Panc1 (cell line): ENCODE data around the gene LRRC57. TPM values are rescaled to one million over a fixed set of nuclear protein-coding genes. Genes with fewer than 3 reads are reported as not detected.

Experiments
- ATAC-seq: fragments of 200-7000 bp; cut with Tn5 transposase; 2 replicates; pipeline ENCODE4 v1.9.1; 2020; ENCODE audit warnings: mild to moderate bottlenecking, moderate library complexity
- BruUV-seq: library from RNA; stranded (reverse); fragments of 400-500 nt; replicated peaks from 2 replicates; lab custom pipeline; 2021; lab: Mats Ljungman, UMichigan
- CTCF ChIA-PET: fragments of 300-600 bp; sonication (Branson Sonifier 250); formaldehyde crosslinking; loops from one replicate; lab custom pipeline; 2022; ENCODE audit warnings: antibody characterized with exemption; lab: Charles Lee
- POLR2A ChIA-PET: fragments of 300-600 bp; sonication (Branson Sonifier 250); formaldehyde crosslinking; loops from one replicate; lab custom pipeline; 2022; ENCODE audit warnings: antibody characterized with exemption; lab: Charles Lee
- DNase-seq: peaks from one replicate; pipeline ENCODE4 v3.0.0-alpha.2; 2010; ENCODE audit warnings: low read depth, low spot score
- H3K27ac ChIP-seq: 2 replicates; pipeline ENCODE4 v1.5.1; 2011; ENCODE audit warnings: mild to moderate bottlenecking, low read length, inconsistent platforms
- H3K27me3 ChIP-seq: fragments of 200-500 bp; sonication (Bioruptor generic); 2 replicates; pipeline ENCODE4 v1.6.0; 2014; ENCODE audit warnings: low read length, inconsistent platforms; ENCODE audit not compliant: control insufficient read depth, insufficient read depth
- H3K36me3 ChIP-seq: fragments of 200-500 bp; sonication (Bioruptor generic); 2 replicates; pipeline ENCODE4 v1.5.1; 2014; ENCODE audit warnings: inconsistent platforms, mild to moderate bottlenecking, low read length, moderate library complexity; ENCODE audit not compliant: control insufficient read depth, insufficient read depth
- H3K4me1 ChIP-seq: 2 replicates; pipeline ENCODE4 v1.5.1; 2011; ENCODE audit warnings: inconsistent platforms, mild to moderate bottlenecking, low read length, moderate library complexity; ENCODE audit not compliant: control insufficient read depth, insufficient read depth
- H3K4me3 ChIP-seq, 2 experiments: 2 replicates each; pipeline ENCODE4 v1.5.1; 2011 to 2012; ENCODE audit warnings: low read depth in 2 of 2, low read length in 2 of 2, mild to moderate bottlenecking in 2 of 2, inconsistent platforms in 1 of 2, moderate library complexity in 1 of 2
- H3K9me3 ChIP-seq: fragments of 200-500 bp; sonication (Bioruptor generic); 2 replicates; pipeline ENCODE4 v1.5.1; 2014; ENCODE audit warnings: low read depth, mild to moderate bottlenecking, inconsistent platforms, low read length, moderate library complexity; ENCODE audit not compliant: control insufficient read depth, insufficient read depth
- POLR2AphosphoS5 ChIP-seq: IDR thresholded peaks from 2 replicates; pipeline ENCODE4 v1.6.1; 2012; ENCODE audit warnings: mild to moderate bottlenecking, low read depth, low read length, moderate library complexity
- SIN3A ChIP-seq: IDR thresholded peaks from 2 replicates; pipeline ENCODE4 v1.6.1; 2012; ENCODE audit warnings: low read depth, mild to moderate bottlenecking, low read length, moderate library complexity, borderline replicate concordance; ENCODE audit not compliant: insufficient read depth
- TCF7L2 ChIP-seq: IDR thresholded peaks from 2 replicates; pipeline ENCODE4 v1.6.1; 2011; ENCODE audit warnings: mild to moderate bottlenecking, low read depth, low read length, inconsistent platforms
- in situ Hi-C: cut with HindIII; loops from 2 replicates; pipeline ENCODE4 v1.10.0; 2016; ENCODE audit warnings: low sequenced_read_pairs, low pct_unique_long_range_greater_than_20kb
- intact Hi-C: fragments of 100-400 bp; cut with micrococcal nuclease; formaldehyde crosslinking; loops from one replicate; pipeline ENCODE4 v1.10.0; 2022; ENCODE audit not compliant: unreplicated experiment
- total RNA-seq: library from RNA; stranded (reverse); gene quantifications from one replicate; pipeline ENCODE4 v1.2.1, GENCODE V29; 2021; ENCODE audit not compliant: unreplicated experiment
- TF ChIP-seq, protein P1 (sequence below), 2 experiments: IDR thresholded peaks; 2 replicates each; pipeline ENCODE4 v1.6.1; 2011 to 2012; ENCODE audit warnings: low read depth in 2 of 2, control low read depth in 1 of 2, low read length in 1 of 2, mild to moderate bottlenecking in 1 of 2, moderate library complexity in 1 of 2; ENCODE audit not compliant: insufficient read depth in 1 of 2
- TF ChIP-seq, protein P2 (sequence below): fragments of 450-650 bp; IDR thresholded peaks from 2 replicates; pipeline ENCODE4 v1.5.1; 2017; ENCODE audit warnings: mild to moderate bottlenecking

Gene LRRC57
- total RNA-seq, 1 experiment from 2014 or later: 39.2 TPM

DNA sequence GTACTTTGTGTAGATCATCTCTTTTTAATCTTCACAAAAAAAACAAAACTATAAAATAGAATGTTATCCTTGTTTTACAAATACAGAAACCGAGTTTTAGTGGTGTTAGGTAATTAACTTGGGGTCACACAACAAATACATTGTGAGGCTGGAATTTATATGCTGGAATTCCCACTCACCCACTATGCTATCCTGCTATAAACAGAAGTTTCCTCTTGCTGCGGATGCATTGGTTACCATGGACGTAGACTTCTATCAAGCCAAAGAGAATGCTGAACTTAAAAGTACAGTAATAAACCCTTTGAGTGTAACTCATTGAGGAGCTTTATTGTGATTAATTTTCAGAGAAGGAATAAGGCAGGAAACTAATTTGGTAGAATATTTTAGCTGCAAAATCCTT is 44.0 kb downstream of the LRRC57 start:
- Histone ChIP-seq H3K27me3 (no peaks in the 10 kb centered on the region), H3K4me1 (peaks cover 5% of the 10 kb centered on the region; the same call in 1 of the 2 replicates), H3K27ac (no peak overlapping the region), H3K4me3 (no peak overlapping the region), H3K9me3 (no peaks in the 10 kb centered on the region), H3K36me3 (no peaks in the 10 kb centered on the region)
- BruUV-seq: no TSS peak
- intact Hi-C loops: no loop called here
- TF ChIP-seq POLR2AphosphoS5 (no peak), SIN3A (no peak)
- TF ChIP-seq, protein P1, sequence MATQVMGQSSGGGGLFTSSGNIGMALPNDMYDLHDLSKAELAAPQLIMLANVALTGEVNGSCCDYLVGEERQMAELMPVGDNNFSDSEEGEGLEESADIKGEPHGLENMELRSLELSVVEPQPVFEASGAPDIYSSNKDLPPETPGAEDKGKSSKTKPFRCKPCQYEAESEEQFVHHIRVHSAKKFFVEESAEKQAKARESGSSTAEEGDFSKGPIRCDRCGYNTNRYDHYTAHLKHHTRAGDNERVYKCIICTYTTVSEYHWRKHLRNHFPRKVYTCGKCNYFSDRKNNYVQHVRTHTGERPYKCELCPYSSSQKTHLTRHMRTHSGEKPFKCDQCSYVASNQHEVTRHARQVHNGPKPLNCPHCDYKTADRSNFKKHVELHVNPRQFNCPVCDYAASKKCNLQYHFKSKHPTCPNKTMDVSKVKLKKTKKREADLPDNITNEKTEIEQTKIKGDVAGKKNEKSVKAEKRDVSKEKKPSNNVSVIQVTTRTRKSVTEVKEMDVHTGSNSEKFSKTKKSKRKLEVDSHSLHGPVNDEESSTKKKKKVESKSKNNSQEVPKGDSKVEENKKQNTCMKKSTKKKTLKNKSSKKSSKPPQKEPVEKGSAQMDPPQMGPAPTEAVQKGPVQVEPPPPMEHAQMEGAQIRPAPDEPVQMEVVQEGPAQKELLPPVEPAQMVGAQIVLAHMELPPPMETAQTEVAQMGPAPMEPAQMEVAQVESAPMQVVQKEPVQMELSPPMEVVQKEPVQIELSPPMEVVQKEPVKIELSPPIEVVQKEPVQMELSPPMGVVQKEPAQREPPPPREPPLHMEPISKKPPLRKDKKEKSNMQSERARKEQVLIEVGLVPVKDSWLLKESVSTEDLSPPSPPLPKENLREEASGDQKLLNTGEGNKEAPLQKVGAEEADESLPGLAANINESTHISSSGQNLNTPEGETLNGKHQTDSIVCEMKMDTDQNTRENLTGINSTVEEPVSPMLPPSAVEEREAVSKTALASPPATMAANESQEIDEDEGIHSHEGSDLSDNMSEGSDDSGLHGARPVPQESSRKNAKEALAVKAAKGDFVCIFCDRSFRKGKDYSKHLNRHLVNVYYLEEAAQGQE (IDR thresholded peaks at IDR 0.05; ENCODE audit: insufficient read depth in 1 of 2, low read depth in 2 of 2, low read length in 1 of 2): no peak
- in situ Hi-C loops: no loop called here
- ChIA-PET CTCF (no interaction called here), POLR2A (interaction anchor here (0.5 to 0.8 kb wide), 5 partner anchors 22 to 481 kb away, joined by 3 to 11 read pairs (median 6); no protein-coding TSS in a partner anchor)
- DNase-seq: no peak
- no peak for ATAC-seq

DNA sequence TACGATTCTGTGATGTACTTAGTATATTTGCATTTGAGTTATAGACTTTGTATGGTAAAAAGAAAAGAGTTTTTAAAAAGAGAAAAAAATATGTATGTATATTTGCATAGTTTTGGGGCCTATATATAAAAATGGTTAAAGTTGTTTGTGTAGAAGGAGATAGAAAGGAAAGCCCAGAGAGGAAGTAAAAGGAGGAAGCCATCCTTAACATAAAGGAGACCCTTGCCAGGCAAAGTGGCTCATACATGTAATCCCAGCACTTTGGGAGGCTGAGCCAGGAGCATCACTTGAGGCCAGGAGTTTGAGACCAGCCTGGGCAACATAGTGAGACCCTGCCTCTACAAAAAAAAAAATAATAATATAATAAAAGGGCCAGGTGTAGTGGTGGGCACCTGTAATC is 44.8 kb downstream of the LRRC57 start:
- intact Hi-C loops: no loop called here

More for the DNA sequence above, 44.8 kb downstream of the LRRC57 start:
- H3K9me3 ChIP-seq: no peaks in the 10 kb centered on the region
- no TSS peak for BruUV-seq
- ChIA-PET CTCF (no interaction called here), POLR2A (no interaction called here)
- no peak overlapping the region for H3K27ac ChIP-seq
- H3K4me1 ChIP-seq: peaks cover 13% of the 10 kb centered on the region; the same call in 1 of the 2 replicates
- in situ Hi-C loops: no loop called here
- TF ChIP-seq TCF7L2 (no peak), SIN3A (no peak), POLR2AphosphoS5 (no peak)
- TF ChIP-seq, protein P2, sequence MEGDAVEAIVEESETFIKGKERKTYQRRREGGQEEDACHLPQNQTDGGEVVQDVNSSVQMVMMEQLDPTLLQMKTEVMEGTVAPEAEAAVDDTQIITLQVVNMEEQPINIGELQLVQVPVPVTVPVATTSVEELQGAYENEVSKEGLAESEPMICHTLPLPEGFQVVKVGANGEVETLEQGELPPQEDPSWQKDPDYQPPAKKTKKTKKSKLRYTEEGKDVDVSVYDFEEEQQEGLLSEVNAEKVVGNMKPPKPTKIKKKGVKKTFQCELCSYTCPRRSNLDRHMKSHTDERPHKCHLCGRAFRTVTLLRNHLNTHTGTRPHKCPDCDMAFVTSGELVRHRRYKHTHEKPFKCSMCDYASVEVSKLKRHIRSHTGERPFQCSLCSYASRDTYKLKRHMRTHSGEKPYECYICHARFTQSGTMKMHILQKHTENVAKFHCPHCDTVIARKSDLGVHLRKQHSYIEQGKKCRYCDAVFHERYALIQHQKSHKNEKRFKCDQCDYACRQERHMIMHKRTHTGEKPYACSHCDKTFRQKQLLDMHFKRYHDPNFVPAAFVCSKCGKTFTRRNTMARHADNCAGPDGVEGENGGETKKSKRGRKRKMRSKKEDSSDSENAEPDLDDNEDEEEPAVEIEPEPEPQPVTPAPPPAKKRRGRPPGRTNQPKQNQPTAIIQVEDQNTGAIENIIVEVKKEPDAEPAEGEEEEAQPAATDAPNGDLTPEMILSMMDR: no peak
- TF ChIP-seq, protein P1 (IDR thresholded peaks at IDR 0.05; ENCODE audit: insufficient read depth in 1 of 2, low read depth in 2 of 2, low read length in 1 of 2): no peak
- H3K4me3 ChIP-seq: no peak overlapping the region
- H3K36me3 ChIP-seq: no peaks in the 10 kb centered on the region
- DNase-seq (no peak), ATAC-seq (no peak)
- H3K27me3 ChIP-seq: no peaks in the 10 kb centered on the region
